HG03135 (cell line): ENCODE measurements around the gene RIPK4.
"Not testable (repeated sequence)": the region's sequence is repeated elsewhere in the genome, so short reads cannot be mapped to it uniquely, and the experiment has no call there.

ENCODE experiments used
- ATAC-seq: cut with Tn5 transposase; IDR thresholded peaks from one replicate; pipeline ENCODE4 v1.9.1; 2021; ENCODE audit warnings: mild to moderate bottlenecking, moderate library complexity; ENCODE audit not compliant: unreplicated experiment

RIPK4 gene

GRCh38 chr21:41796476-41797080, 29.7 kb upstream of the RIPK4 start:
- no peak for ATAC-seq

- ATAC-seq = no peak
Measured at GRCh38 chr21:41795726-41796125, 28.9 kb upstream of the RIPK4 start.

GRCh38 chr21:41794600-41794999, 27.7 kb upstream of the RIPK4 start:
- ATAC-seq = no peak

- ATAC-seq = no peak
Measured at GRCh38 chr21:41792711-41793110, 25.9 kb upstream of the RIPK4 start.

- no peak for ATAC-seq
Measured at GRCh38 chr21:41786509-41786987, 19.7 kb upstream of the RIPK4 start.

GRCh38 chr21:41785262-41785661, 18.4 kb upstream of the RIPK4 start:
- not testable (repeated sequence) for ATAC-seq

- ATAC-seq = no peak
Measured at GRCh38 chr21:41784456-41785102, 17.7 kb upstream of the RIPK4 start.

GRCh38 chr21:41783476-41784180, 16.8 kb upstream of the RIPK4 start:
- no peak for ATAC-seq

GRCh38 chr21:41781050-41781410, 14.2 kb upstream of the RIPK4 start:
- no peak for ATAC-seq

- ATAC-seq = no peak
Measured at GRCh38 chr21:41780337-41781049, 13.6 kb upstream of the RIPK4 start.

- ATAC-seq = no peak
Measured at GRCh38 chr21:41779659-41780058, 12.8 kb upstream of the RIPK4 start.

GRCh38 chr21:41778930-41779600, 12.2 kb upstream of the RIPK4 start:
- ATAC-seq = no peak

- ATAC-seq = no peak
Measured at GRCh38 chr21:41777951-41778815, 11.3 kb upstream of the RIPK4 start.

GRCh38 chr21:41776778-41777177, 9.9 kb upstream of the RIPK4 start:
- no peak for ATAC-seq

- ATAC-seq = no peak
Measured at GRCh38 chr21:41775149-41775472, 8.3 kb upstream of the RIPK4 start.

- ATAC-seq = no peak
Measured at GRCh38 chr21:41774467-41775148, 7.8 kb upstream of the RIPK4 start.

- ATAC-seq = no peak
Measured at GRCh38 chr21:41772351-41773080, 5.7 kb upstream of the RIPK4 start.

- no peak for ATAC-seq
Measured at GRCh38 chr21:41771625-41771945, 4.7 kb upstream of the RIPK4 start.
